ENCODE data around the gene PRPF6.

Gene PRPF6

DNA sequence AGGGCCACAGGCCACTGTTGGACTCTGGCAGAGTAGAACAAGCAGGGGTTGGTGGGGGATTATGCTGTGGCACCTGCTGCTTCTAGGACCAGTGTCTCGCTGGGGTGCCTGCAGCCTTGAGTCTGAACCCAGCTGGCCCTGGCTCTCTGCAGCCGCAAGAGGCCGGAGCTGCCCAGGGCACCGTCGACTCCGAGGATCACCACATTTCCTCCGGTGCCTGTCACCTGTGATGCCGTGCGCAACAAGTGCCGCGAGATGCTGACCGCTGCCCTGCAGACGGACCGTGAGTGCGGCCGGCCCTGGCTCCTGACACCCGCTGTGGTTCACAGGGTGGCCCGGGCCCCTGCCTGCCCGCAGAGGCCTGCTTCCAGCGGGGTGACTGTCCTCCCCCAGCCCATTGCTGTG is 88.3 kb downstream of the PRPF6 start:
- H3K4me3 ChIP-seq (ENCODE audit: low read depth, low read length), result no peak overlapping the region
- POLR2A ChIA-PET, result interaction anchor here (1.3 kb wide), 1 partner anchor 10 kb away, joined by 7 read pairs; the partner anchor contains the start of genes OPRL1 and RGS19
- CTCF ChIA-PET, result interaction anchor here (0.7 to 2.1 kb wide), 8 partner anchors 9 to 51 kb away, joined by 3 to 6 read pairs (median 4); partner anchors contain the start of genes LKAAEAR1, OPRL1 and RGS19
- TF ChIP-seq, protein P1, sequence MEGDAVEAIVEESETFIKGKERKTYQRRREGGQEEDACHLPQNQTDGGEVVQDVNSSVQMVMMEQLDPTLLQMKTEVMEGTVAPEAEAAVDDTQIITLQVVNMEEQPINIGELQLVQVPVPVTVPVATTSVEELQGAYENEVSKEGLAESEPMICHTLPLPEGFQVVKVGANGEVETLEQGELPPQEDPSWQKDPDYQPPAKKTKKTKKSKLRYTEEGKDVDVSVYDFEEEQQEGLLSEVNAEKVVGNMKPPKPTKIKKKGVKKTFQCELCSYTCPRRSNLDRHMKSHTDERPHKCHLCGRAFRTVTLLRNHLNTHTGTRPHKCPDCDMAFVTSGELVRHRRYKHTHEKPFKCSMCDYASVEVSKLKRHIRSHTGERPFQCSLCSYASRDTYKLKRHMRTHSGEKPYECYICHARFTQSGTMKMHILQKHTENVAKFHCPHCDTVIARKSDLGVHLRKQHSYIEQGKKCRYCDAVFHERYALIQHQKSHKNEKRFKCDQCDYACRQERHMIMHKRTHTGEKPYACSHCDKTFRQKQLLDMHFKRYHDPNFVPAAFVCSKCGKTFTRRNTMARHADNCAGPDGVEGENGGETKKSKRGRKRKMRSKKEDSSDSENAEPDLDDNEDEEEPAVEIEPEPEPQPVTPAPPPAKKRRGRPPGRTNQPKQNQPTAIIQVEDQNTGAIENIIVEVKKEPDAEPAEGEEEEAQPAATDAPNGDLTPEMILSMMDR (IDR thresholded peaks at IDR 0.05; ENCODE audit: insufficient read depth, low read length, missing control alignments), result no peak
- DNase-seq (ENCODE audit: low read depth, low spot score), result no peak

DNA sequence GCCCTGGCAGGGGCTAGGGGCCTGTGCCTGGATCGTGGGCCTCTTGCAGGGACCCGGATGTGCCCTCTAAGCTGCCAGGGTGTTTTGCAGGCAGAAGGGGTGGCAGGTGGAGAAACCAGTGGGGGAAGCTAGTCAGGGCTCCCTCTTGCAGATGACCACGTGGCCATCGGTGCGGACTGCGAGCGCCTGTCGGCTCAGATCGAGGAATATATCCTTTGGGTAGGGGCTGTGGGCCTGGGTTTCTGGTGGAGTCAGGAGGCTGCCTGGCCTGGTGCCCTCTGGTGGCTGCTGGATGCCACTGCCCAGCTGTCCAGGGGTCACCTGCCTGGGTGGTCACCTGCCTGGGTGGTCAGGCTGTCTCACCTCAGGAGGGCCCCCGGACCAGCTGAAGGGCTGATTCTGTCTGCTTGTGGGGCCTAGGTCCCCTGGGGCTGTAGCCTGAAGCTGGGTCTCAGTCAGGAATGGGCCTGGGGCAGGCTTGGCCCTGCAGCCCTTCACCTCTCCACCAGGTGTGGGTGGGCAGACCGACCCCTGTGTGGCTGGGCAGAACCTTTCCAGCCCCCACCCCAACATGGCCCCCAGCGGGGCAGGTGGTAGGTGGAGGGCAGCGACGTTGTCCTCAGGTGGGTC is 88.8 kb downstream of the PRPF6 start:
- no peak for DNase-seq (ENCODE audit: low read depth, low spot score)
- ChIA-PET POLR2A (interaction anchor here (1.3 kb wide), 1 partner anchor 9 kb away, joined by 7 read pairs; the partner anchor contains the start of genes OPRL1 and RGS19), CTCF (interaction anchor here (0.7 to 1.8 kb wide), 9 partner anchors 8 to 532 kb away, joined by 3 to 6 read pairs (median 4); partner anchors contain the start of gene RGS19)
- TF ChIP-seq, protein P1 (IDR thresholded peaks at IDR 0.05; ENCODE audit: insufficient read depth, low read length, missing control alignments), result peak; percentile 87
- H3K4me3 ChIP-seq (ENCODE audit: low read depth, low read length), result no peak overlapping the region

DNA sequence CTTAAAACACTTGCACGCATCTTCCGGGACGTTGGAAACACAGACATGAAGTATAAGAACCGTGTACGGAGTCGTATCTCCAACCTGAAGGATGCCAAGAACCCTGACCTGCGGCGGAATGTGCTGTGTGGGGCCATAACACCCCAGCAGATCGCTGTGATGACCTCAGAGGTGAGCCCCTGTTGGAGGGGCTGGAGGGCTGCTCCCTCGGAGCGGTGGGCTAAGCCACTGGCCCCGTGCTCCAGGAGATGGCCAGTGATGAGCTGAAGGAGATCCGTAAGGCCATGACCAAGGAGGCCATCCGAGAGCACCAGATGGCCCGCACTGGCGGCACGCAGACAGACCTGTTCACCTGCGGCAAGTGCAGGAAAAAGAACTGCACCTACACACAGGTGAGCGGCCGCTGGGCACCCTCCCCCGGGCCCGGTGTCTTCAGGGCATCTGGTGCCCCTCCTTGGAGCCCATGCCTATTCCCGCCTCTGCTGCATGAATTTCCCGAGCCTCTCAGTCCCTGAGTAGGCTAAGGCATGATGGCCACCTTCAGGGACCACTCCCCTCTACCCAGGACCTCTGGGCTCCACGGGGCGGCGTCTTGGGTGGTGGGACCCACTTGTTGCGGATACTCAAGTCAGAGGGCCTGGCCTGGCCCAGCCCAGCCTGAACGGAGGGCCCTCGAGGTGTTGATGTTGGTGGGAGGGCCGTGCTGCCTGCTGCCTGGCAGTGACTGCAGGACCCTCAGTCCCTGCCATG is 89.5 kb downstream of the PRPF6 start:
- TF ChIP-seq, protein P1 (IDR thresholded peaks at IDR 0.05; ENCODE audit: insufficient read depth, low read length, missing control alignments), result no peak
- ChIA-PET CTCF (interaction anchor here (0.6 to 1.4 kb wide), 6 partner anchors 7 to 532 kb away, joined by 3 to 6 read pairs (median 4); partner anchors contain the start of gene RGS19), POLR2A (no interaction called here)

DNA sequence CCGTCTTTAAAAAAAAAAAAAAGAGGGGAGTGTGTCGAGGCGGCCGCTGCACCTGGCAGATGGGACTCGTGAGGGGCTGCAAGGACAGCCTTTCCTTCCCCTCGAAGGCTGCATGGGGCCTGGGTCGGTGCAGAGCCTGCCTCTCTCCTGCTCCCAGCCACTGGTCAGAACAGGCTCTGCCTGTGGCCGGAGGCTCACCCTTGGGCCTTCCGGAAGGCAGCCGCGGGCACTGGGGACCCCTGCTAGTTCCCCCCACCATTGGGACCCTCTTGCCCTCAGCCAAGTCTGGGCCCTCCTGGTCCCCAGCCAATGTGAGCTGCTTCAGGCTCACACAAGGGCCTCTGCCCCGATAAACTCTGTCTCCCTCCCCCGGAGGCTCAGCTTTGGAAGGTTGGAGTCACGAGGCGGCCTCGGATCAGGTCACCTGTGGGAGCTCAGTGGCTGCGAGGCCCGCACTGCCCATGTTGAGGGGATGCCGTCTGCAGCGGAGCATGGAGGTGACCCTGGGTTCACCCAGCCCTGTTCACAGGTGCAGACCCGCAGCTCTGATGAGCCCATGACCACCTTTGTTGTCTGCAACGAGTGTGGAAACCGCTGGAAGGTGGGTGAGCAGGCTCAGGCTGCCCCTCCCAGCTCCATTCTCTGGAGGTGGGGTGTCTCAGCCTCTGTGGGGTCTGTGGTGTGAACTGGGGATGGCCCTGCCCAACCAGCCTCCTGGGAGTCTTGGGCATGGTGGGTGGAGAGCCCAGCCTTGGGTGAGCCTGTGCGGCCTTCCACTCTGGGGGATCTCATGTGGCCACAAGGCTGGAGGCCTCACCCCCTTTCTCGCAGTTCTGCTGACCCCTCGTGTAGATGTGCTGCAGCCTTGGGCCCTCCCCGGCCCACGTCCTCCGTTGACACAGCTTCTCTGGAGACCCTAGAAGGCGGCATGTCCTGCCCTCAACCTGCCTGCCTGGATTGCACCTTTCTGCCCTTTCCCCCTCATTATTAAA is 90.7 kb downstream of the PRPF6 start:
- DNase-seq (ENCODE audit: low read depth, low spot score), result no peak
- CTCF ChIA-PET, result no interaction called here
- POLR2A ChIA-PET, result interaction anchor here (0.9 kb wide), 1 partner anchor 9 kb away, joined by 3 read pairs; the partner anchor contains the start of gene TCEA2
- H3K4me3 ChIP-seq (ENCODE audit: low read depth, low read length), result no peak overlapping the region
- TF ChIP-seq, protein P1 (IDR thresholded peaks at IDR 0.05; ENCODE audit: insufficient read depth, low read length, missing control alignments), result no peak

More for the DNA sequence above, 89.5 kb downstream of the PRPF6 start:
- no peak for DNase-seq (ENCODE audit: low read depth, low spot score)
- no peak overlapping the region for H3K4me3 ChIP-seq (ENCODE audit: low read depth, low read length)

DNA sequence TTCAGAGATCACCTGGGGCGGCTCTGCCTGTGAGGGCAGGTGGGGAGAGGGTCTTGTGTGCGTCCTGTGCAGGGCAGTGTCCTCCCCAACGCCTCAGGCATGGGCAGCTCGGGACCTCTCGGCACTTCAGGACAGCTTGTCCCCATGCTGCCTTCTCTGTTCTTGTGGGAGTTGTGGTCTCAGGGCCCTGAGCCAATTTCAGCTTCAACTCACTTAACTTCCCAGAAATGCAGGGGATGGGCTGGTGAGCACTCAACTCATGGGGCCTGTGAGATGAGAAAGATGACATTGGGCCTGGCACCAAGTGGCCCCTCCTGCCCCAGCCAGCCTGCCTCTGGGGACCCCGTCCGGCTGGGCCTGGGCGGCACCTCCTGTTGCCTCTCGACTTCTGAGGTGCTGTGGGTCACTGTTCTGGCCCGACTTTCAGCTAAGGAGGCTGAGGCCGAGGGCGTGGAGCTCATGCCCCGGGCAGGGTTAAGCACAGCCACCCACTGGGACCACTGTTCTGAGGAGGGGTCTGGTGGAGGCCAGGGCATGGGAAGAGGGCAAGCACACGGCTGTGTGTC is 91.6 kb downstream of the PRPF6 start:
- no peak for DNase-seq (ENCODE audit: low read depth, low spot score)
- H3K4me3 ChIP-seq (ENCODE audit: low read depth, low read length), result no peak overlapping the region
- ChIA-PET CTCF (interaction anchor here (1.0 kb wide), 1 partner anchor 33 kb away, joined by 4 read pairs; no protein-coding TSS in a partner anchor), POLR2A (interaction anchor here (0.6 to 0.7 kb wide), 2 partner anchors 10 to 391 kb away, joined by 3 read pairs; partner anchors contain the start of gene TCEA2)
- TF ChIP-seq, protein P1 (IDR thresholded peaks at IDR 0.05; ENCODE audit: insufficient read depth, low read length, missing control alignments), result no peak
